T47D (cell line): Measurements from ENCODE around the gene MEGF11.
"Not testable (repeated sequence)": the region's sequence is repeated elsewhere in the genome, so short reads cannot be mapped to it uniquely, and the experiment has no call there.

Experiments
- DNase-seq, 2 experiments: peaks; one replicate each; pipeline versions ENCODE4 v3.0.0 to v3.0.0-alpha.2; 2011 to 2012; ENCODE audit warnings: low read depth in 1 of 2, low spot score in 1 of 2
- JUND ChIP-seq: IDR thresholded peaks from 2 replicates; pipeline ENCODE4 v1.6.1; 2012; ENCODE audit warnings: low read depth
- in situ Hi-C: cut with HindIII; loops from 2 replicates; pipeline ENCODE4 v1.10.0; 2016; ENCODE audit warnings: low sequenced_read_pairs, low pct_unique_long_range_greater_than_20kb

The MEGF11 gene

DNA sequence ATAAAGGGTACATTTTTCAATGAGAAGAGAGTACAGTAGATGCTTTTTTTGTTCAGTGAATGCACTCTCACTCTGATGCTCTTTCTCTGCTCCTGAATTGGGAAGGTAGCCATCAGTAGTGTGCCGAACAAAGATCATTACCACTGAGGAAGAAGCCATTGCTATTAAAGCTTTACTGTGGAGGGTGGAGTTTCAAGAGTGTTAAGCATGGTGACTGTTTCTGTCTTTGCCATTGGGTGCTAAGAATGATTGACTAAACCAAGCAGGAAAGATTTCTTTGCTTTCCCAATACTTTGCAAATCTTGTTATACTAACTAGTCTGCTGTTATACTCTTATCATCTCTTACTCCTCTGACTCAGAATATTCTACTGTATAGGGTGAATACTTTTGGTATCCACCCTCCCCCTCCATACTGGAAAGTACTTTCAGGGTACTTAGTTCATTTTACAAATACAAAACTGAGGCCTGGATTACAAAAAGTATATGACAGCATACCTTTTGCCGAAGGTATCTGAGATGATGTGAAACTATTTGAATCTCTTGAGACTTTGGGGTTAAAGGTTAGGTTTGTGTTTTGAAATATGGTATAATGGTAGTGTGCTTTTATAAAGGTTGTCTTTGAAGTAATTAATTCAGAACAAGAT, 382.5 kb downstream of the MEGF11 start:
- in situ Hi-C loops = no loop called here
- no peak for TF ChIP-seq JUND
- peak; percentile 22 to 61 for DNase-seq

DNA sequence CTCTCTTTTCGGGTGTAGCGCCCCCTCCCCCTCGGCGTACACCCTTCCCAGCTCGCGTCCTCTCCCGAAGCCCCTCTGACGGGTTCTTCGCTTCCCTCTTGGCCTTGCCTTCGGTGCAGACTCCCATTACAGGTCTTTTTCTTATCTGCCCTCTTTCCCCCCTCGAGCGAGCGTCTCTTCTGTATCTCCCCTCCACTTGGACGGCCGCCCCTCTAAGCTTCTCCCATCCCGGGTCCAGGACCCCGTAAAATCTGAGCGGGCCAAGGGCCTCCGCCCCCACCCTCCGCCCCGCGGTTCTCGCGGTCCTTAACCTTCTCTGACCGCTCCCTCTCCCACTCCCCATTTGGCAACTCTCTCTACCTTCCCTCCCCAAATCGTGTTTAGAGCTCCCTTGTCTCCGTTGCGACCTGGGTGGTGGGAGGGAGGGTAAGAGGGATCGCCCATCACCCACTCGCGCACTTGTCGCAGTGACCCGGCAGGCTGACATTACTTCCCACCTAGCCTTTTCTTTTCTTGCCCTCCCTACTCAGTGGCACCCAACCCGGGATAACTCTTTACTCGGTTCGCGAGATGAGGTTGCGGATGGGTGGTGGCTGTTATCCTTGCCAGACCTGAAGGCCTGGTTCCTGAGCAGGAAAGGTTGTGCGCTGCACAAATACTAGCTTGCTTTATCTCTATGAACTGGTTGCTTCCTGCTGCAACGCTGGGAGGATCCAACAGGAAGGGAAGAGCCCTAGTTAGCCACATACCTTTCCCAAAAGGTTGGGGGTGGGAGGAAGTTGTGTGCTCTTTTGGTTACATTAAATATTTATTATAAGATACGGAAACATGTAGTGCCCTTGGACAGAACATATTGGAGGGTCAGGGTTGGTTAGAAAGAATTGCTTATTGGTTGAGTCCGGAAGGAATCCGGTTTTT, 383.3 kb downstream of the MEGF11 start:
- DNase-seq = peak in 1 of 2 experiments; percentile 91
- in situ Hi-C loops = no loop called here

DNA sequence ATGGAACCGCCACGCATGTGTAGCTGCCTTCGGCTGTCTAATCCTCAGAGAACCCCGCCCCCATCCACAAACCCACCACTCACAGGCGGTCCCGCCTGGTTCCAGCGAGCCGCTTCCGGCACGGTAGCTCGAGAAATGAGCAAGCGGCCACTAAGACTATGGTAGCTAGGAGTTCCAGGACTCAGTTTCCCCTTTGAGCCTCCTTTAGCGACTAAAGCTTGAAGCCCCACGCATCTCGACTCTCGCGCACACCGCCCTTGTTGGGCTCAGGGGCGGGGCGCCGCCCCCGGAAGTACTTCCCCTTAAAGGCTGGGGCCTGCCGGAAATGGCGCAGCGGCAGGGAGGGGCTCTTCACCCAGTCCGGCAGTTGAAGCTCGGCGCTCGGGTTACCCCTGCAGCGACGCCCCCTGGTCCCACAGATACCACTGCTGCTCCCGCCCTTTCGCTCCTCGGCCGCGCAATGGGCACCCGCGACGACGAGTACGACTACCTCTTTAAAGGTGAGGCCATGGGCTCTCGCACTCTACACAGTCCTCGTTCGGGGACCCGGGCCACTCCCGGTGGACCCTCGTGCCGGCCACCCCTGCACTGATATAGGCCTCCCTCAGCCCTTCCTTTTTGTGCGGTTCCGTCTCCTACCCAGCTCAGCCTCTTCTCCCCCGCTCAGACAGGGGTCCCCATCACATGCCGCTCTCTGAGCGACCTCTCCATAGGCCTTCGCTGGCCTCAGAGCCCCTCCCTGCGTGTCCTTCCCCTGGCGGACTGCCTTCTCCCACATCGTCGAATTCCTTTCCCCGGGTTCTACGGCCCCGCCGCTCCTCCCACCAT, 384.2 kb downstream of the MEGF11 start, which contains the start of gene RAB11A:
Gene RAB11A, plus strand, starts transcription at position 366 of the 828 bp plus-strand sequence. Its CDS starts 95 bp downstream, at position 461.
- in situ Hi-C loops = no loop called here
- TF ChIP-seq JUND = no peak
- DNase-seq = peak; percentile 65 to 97

More for the DNA sequence above, 383.3 kb downstream of the MEGF11 start:
- TF ChIP-seq JUND = no peak

DNA sequence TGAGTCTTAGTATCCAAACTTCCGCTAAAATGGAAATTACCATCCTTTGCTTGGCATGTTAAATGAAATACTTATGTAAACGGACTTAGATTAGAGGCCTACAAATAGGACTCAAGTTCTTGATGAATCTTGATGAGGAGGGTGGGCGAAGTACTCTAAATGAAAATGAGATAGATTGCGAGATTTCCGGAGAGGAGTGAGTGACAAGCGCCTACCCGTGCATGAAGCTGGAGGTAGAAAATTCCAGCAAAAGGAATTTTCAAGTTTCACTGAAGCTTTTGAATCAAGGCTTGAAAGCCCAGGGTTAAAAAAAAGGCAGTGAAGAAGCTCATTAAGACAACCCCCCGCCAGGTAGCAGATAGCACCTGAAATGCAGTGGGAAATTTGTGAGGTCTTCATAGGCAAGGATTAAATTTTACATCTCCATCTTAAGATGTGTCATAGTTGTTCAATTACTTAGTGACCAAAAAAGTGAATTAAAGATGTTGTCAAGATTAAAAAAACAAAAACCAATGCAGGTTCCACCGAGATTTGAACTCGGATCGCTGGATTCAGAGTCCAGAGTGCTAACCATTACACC, 384.9 kb downstream of the MEGF11 start:
- DNase-seq = no peak
- no peak for TF ChIP-seq JUND
- in situ Hi-C loops = no loop called here

DNA sequence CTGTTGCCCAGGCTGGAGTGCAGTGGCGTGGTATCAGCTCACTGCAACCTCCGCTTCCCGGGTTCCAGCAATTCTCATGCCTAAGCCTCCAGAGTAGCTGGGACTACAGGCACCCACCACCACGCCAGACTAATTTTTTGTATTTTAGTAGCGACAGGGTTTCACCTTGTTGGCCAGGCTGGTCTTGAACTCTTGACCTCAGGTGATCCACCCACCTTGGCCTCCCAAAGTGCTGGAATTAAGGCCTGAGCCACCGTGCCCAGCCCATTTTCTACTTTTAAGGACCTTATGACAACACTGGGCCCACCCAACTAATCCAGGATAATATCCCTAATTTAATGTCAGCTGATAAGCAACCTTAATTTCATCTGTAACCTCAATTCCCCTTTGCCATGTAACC, 385.6 kb downstream of the MEGF11 start:
- DNase-seq, in situ Hi-C loops: not testable (repeated sequence)

DNA sequence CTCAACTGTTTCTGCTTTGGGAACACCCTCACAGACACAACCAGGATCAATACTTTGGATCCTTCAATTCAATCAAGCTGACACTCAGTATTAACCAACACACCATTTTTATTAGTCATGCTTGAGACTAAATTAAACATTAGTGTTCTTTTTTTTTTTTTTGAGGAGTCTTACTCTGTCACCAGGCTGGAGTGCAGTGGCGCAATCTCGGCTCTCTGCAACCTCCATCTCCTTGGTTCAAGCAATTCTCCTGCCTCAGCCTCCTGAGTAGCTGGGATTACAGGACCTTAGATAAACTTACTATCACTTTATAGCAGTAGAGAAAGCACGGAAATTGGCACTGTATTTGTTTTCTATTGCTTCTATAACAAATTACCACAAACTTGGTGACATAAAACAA, 386.3 kb downstream of the MEGF11 start:
- DNase-seq = no peak
- in situ Hi-C loops = no loop called here
- no peak for TF ChIP-seq JUND

DNA sequence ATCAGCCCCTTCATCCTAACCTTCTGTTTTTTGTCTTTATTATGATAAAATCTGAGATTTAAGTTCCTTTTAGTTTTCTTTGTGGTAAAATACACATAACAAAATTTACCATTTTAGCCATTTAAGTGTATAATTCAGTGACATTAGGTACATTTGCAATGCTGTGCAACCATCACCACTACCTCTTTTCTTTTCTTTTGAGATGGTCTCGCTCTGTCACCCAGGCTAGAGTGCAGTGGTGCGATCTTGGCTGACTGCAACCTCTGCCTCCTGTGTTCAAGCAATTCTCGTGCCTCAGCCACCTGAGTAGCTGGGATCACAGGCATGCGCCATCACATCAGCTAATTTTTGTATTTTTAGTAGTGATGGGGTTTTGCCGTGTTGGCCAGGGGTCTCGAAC, 390.4 kb downstream of the MEGF11 start:
- in situ Hi-C loops = no loop called here
- no peak for TF ChIP-seq JUND
- no peak for DNase-seq

DNA sequence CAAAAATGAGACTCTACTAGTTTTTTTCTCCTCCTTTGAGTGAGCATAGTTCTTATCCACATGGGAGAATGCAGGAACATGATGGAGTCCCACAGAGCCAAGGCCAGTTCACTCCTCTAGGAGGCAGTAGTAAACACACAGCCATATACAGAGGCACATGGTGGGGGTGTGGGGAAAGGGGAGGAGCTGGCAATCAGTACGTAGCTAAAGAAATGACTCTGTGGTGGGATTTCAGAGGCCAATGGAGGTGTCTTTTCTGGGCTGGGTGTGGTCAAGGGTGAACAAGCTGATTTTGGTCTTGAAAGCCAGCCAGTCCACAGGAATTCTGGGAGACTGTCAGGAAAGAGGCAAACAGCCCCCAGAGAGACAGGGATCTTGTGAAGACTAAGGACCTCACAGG, 390.9 kb downstream of the MEGF11 start:
- in situ Hi-C loops = no loop called here
- no peak for TF ChIP-seq JUND
- DNase-seq = peak in 1 of 2 experiments; percentile 45

DNA sequence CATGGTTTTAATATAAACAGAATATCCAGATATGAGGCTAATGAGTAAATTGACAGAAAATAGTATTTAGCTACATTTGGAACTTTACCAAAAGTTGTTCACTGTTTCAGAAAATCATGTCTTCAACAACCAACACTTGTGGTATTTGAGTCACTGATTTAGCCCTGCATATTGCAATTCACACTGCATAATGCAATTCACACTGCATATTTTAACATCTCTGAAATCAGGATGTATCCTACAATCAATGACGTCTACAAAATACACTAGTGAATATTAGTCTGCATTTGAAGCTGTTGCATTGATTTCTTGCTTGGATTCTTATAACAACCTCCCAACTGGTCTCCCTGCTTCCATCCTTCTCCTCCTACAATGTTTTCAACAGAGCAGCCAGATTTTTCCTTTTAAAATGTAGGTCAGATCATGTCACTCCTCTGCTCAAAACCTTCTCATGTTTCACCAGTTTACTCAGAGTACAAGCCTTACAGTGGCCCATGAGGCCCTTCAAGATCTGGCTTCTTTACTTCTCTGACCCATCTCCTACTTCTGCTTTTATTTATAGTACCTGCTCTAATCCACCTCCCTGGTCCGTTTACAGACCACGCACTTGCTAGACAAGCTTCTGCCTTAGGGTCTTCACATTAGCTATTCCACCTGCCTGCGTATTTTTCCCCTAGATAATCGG, 395.7 kb downstream of the MEGF11 start:
- TF ChIP-seq JUND = no peak
- in situ Hi-C loops = no loop called here
- DNase-seq = no peak

DNA sequence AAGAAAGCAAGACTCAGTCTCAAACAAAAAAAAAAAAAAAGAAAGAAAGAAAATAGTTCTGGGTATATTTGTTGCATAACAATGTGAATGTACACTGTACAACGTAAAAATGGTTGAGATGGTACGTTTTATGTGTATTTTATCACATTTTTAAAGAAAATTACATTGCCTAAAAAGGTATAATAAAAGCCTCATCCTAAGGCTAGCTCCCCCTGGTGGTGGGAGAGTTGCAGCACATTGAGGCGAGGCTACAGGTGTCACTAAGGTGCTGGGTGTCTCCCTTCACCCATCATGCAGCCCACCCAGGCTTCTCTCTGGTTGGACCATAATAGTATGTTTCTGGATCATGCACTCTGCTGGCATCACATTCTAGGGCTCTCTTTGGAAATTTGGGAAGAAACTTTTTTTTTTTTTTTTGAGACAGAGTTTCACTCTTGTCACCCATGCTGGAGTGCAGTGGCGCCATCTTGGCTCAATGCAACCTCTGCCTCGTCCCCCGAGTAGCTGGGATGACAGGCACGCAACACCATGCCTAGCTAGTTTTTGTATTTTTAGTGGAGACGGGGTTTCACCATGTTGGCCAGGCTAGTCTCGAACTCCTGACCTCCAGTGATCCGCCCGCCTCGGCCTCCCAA, 396.6 kb downstream of the MEGF11 start:
- TF ChIP-seq JUND = no peak
- in situ Hi-C loops = no loop called here
- peak in 1 of 2 experiments; percentile 80 for DNase-seq

DNA sequence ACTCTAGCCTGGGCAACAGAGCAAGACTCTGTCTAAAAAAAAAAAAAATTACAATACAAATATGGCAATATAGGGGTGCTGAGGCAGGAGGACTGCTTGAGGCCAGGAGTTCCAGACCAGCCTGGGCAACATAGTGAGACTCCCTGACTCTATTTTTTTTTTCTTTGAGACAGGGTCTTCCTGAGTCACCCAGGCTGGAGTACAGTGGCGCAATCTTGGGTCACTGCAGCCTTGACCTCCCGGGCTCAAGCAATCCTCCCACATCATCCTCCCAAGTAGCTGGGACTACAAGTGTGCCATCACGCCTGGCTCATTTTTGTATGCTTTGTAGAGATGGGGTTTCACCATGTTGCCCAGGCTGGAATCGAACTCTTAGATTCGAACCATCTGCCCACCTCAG, 401.6 kb downstream of the MEGF11 start:
- no peak for DNase-seq
- no peak for TF ChIP-seq JUND
- in situ Hi-C loops = no loop called here
